HCT116 (cell line): ENCODE results near the gene ITPR1. TPM values are rescaled to one million over a fixed set of nuclear protein-coding genes. Genes with fewer than 3 reads are reported as not detected.

Source experiments
- ATAC-seq: fragments of 200-7000 bp; cut with Tn5 transposase; 2 replicates; pipeline ENCODE4 v1.9.1; 2020; ENCODE audit warnings: mild to moderate bottlenecking, moderate library complexity
- BruUV-seq: library from RNA; stranded (reverse); fragments of 400-500 nt; replicated peaks from 2 replicates; lab custom pipeline; 2021; lab: Mats Ljungman, UMichigan
- CTCF ChIA-PET: fragments of 300-600 bp; sonication (Branson Sonifier 250); formaldehyde crosslinking; loops from one replicate; lab custom pipeline; 2021; ENCODE audit warnings: antibody characterized with exemption; lab: Charles Lee
- POLR2A ChIA-PET: fragments of 300-600, 350-600 bp; sonication (Branson Sonifier 250); formaldehyde crosslinking; loops from one replicate; lab custom pipeline; 2021; ENCODE audit warnings: antibody characterized with exemption; lab: Charles Lee
- RAD21 ChIA-PET, 2 experiments: fragments of 300-600 bp; sonication (Branson Sonifier 250); formaldehyde crosslinking; loops; one replicate each; lab custom pipeline; 2023; ENCODE audit warnings: low total read pairs in 2 of 2; ENCODE audit not compliant: uncharacterized antibody in 2 of 2, unreplicated experiment in 2 of 2, low non-redundant PET in 1 of 2; lab: Charles Lee
- DNase-seq: peaks from one replicate; pipeline ENCODE4 v3.0.0-alpha.2; 2010; ENCODE audit warnings: low read depth, low spot score
- H2AFZ ChIP-seq: fragments of 200-600 bp; shearing (Covaris generic), sonication (generic); 2 replicates; pipeline ENCODE4 v1.6.1; 2017; ENCODE audit warnings: low read depth, mixed run types, mixed read lengths, antibody characterized with exemption, low read length; ENCODE audit not compliant: poor library complexity, severe bottlenecking
- H3K27ac ChIP-seq: 2 replicates; pipeline ENCODE4 v1.5.1; 2012; ENCODE audit warnings: low read depth, low read length
- H3K27me3 ChIP-seq: fragments of 200-600 bp; sonication (generic); 2 replicates; pipeline ENCODE4 v1.6.1; 2016; ENCODE audit warnings: mixed run types, low read length, mixed read lengths; ENCODE audit not compliant: insufficient read depth
- H3K36me3 ChIP-seq, 2 experiments: fragments of 200-500 bp in 1 of 2; fragments of 200-600 bp in 1 of 2; sonication (Bioruptor generic) in 1 of 2; sonication (generic) in 1 of 2; 2 replicates each; pipeline versions ENCODE4 v1.5.1 to v1.6.1; 2014 to 2016; ENCODE audit warnings: low read length in 2 of 2, inconsistent platforms in 1 of 2, mixed read lengths in 1 of 2, mixed run types in 1 of 2; ENCODE audit not compliant: insufficient read depth in 2 of 2, control insufficient read depth in 1 of 2
- H3K4me1 ChIP-seq, 2 experiments: fragments of 200-600 bp in 1 of 2; sonication (generic) in 1 of 2; 2 replicates each; pipeline versions ENCODE4 v1.5.1 to v1.6.1; 2012 to 2017; ENCODE audit warnings: low read length in 2 of 2, inconsistent platforms in 1 of 2, mild to moderate bottlenecking in 1 of 2, mixed read lengths in 1 of 2, mixed run types in 1 of 2, moderate library complexity in 1 of 2; ENCODE audit not compliant: insufficient read depth in 2 of 2, control insufficient read depth in 1 of 2
- H3K4me2 ChIP-seq: fragments of 200-600 bp; sonication (generic); 2 replicates; pipeline ENCODE4 v1.6.1; 2017; ENCODE audit warnings: mixed run types, low read length, mixed read lengths
- H3K4me3 ChIP-seq, 2 experiments: fragments of 200-600 bp in 1 of 2; sonication (generic) in 1 of 2; replicated peaks in 1 of 2; 2 replicates each; pipeline ENCODE4 v1.5.1; 2011 to 2016; ENCODE audit warnings: low read length in 2 of 2, control low read depth in 1 of 2, low read depth in 1 of 2, mild to moderate bottlenecking in 1 of 2, mixed read lengths in 1 of 2, mixed run types in 1 of 2
- H3K79me2 ChIP-seq: fragments of 200-600 bp; sonication (generic); 2 replicates; pipeline ENCODE4 v1.6.1; 2017; ENCODE audit warnings: mild to moderate bottlenecking, mixed run types, low read length, moderate library complexity, mixed read lengths; ENCODE audit not compliant: insufficient read depth
- H3K9ac ChIP-seq: fragments of 200-600 bp; sonication (generic); 2 replicates; pipeline ENCODE4 v1.6.1; 2016; ENCODE audit warnings: low read length, mixed read lengths
- H3K9me2 ChIP-seq: fragments of 200-600 bp; sonication (generic), shearing (Covaris generic); 2 replicates; pipeline ENCODE4 v1.6.1; 2017; ENCODE audit warnings: mixed run types, mild to moderate bottlenecking, moderate library complexity; ENCODE audit not compliant: insufficient read depth
- H3K9me3 ChIP-seq, 2 experiments: fragments of 200-500 bp in 1 of 2; fragments of 200-600 bp in 1 of 2; sonication (Bioruptor generic) in 1 of 2; sonication (generic) in 1 of 2; 2 replicates each; pipeline ENCODE4 v1.6.1; 2014 to 2017; ENCODE audit warnings: low read length in 2 of 2, mixed read lengths in 2 of 2, inconsistent platforms in 1 of 2, low read depth in 1 of 2, mild to moderate bottlenecking in 1 of 2, mixed run types in 1 of 2, moderate library complexity in 1 of 2; ENCODE audit not compliant: control insufficient read depth in 1 of 2, insufficient read depth in 1 of 2
- H4K20me1 ChIP-seq: fragments of 200-600 bp; sonication (generic), shearing (Covaris generic); 2 replicates; pipeline ENCODE4 v1.6.1; 2017; ENCODE audit warnings: mixed run types, mild to moderate bottlenecking, moderate library complexity; ENCODE audit not compliant: insufficient read depth
- CTCF ChIP-seq, 3 experiments: fragments of 200-600 bp in 1 of 3; sonication (generic) in 1 of 3; IDR thresholded peaks in 2 of 3; conservative IDR thresholded peaks in 1 of 3; 2 replicates each; pipeline ENCODE4 v1.5.1; 2012 to 2017; ENCODE audit warnings: low read depth in 2 of 3, low read length in 2 of 3, antibody characterized with exemption in 1 of 3, borderline replicate concordance in 1 of 3, control low read depth in 1 of 3, mild to moderate bottlenecking in 1 of 3, mixed read lengths in 1 of 3, mixed run types in 1 of 3, moderate library complexity in 1 of 3; ENCODE audit not compliant: insufficient read depth in 1 of 3
- EZH2phosphoT487 ChIP-seq: fragments of 200-600 bp; IDR thresholded peaks from 2 replicates; pipeline ENCODE4 v1.6.1; 2018; ENCODE audit warnings: antibody characterized with exemption, borderline replicate concordance
- FOSL1 ChIP-seq: IDR thresholded peaks from 2 replicates; pipeline ENCODE4 v1.6.1; 2012; ENCODE audit warnings: low read depth
- JUND ChIP-seq: IDR thresholded peaks from 2 replicates; pipeline ENCODE4 v1.6.1; 2012
- POLR2AphosphoS5 ChIP-seq: IDR thresholded peaks from 2 replicates; pipeline ENCODE4 v1.6.1; 2011; ENCODE audit warnings: mild to moderate bottlenecking, low read depth, low read length, moderate library complexity
- REST ChIP-seq: IDR thresholded peaks from 2 replicates; pipeline ENCODE4 v1.6.1; 2012; ENCODE audit warnings: low read depth
- SIN3A ChIP-seq: IDR thresholded peaks from 2 replicates; pipeline ENCODE4 v1.6.1; 2012; ENCODE audit warnings: low read depth
- ZBTB33 ChIP-seq: IDR thresholded peaks from 2 replicates; pipeline ENCODE4 v1.6.1; 2011; ENCODE audit warnings: mild to moderate bottlenecking, low read length, moderate library complexity; ENCODE audit not compliant: insufficient replicate concordance; ENCODE audit errors: extremely low read depth
- ZFX ChIP-seq: fragments of 450-650 bp; IDR thresholded peaks from 2 replicates; pipeline ENCODE4 v1.6.1; 2017
- intact Hi-C: fragments of 100-400 bp; cut with micrococcal nuclease; formaldehyde crosslinking; loops from 2 replicates; pipeline ENCODE4 v1.10.0; 2022
- total RNA-seq: library from RNA; stranded (reverse); gene quantifications from one replicate; pipeline ENCODE4 v1.2.1, GENCODE V29; 2021; ENCODE audit not compliant: unreplicated experiment

Gene ITPR1
- total RNA-seq, 1 experiment from 2014 or later: 9.2 TPM

GRCh38 chr3:4768021-4768420 lies 274.9 kb downstream of the ITPR1 start:
- ATAC-seq: no peak
- ChIA-PET RAD21 (no interaction called here), POLR2A (no interaction called here), CTCF (no interaction called here)
- Histone ChIP-seq H3K4me1 (no peaks in the 10 kb centered on the region), H3K9ac (no peak overlapping the region), H3K79me2 (no peaks in the 10 kb centered on the region), H3K9me2 (no peaks in the 10 kb centered on the region), H3K27me3 (no peaks in the 10 kb centered on the region), H3K4me2 (no peak overlapping the region), H4K20me1 (no peaks in the 10 kb centered on the region), H2AFZ (no peak overlapping the region), H3K36me3 (no peaks in the 10 kb centered on the region), H3K9me3 (peaks cover 4 to 8% of the 10 kb centered on the region in 2 experiments; a peak in 1 of 4 replicates), H3K27ac (no peak overlapping the region), H3K4me3 (no peak overlapping the region)
- TF ChIP-seq FOSL1: no peak
- no peak for TF ChIP-seq EZH2phosphoT487
- no peak for TF ChIP-seq ZBTB33
- TF ChIP-seq REST: no peak
- TF ChIP-seq ZFX: no peak
- TF ChIP-seq SIN3A: no peak
- TF ChIP-seq JUND: no peak
- TF ChIP-seq POLR2AphosphoS5: no peak
- TF ChIP-seq CTCF (IDR thresholded peaks at IDR 0.05 in 2 of 3, conservative IDR thresholded peaks at IDR 0.05 in 1 of 3; ENCODE audit: borderline replicate concordance in 1 of 3, insufficient read depth in 1 of 3, low read depth in 2 of 3, low read length in 2 of 3): no peak
- intact Hi-C loops: no loop called here
- no TSS peak for BruUV-seq
- DNase-seq: no peak
